ENCODE measurements around the gene PRG3.

DNA sequence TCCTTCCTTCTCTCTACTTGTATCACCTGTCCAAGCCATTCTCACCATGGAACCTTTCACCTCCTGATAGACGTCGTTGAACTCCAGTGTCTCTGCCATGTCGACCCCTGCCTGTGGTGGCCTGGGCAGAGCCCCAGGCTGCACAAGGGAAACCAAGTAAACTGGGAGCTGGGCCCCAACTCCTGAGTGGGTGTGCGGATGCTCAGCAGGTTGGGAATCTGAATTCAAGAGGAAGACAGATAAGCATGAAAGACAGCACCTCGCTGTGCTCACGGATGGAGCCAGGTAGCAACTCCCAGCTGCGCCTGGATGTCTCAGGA is 46.0 kb downstream of the PRG3 start:
- TF ChIP-seq POLR2AphosphoS5 (IDR thresholded peaks at IDR 0.05; ENCODE audit: insufficient read depth, low read depth, low read length) (no peak), POLR2A (IDR thresholded peaks at IDR 0.05; ENCODE audit: low read depth, low read length) (no peak), GATA2 (IDR thresholded peaks at IDR 0.05; ENCODE audit: insufficient read depth, insufficient read length, low read depth, low read length) (no peak), JUN (IDR thresholded peaks at IDR 0.05; ENCODE audit: borderline replicate concordance, insufficient read depth, insufficient read length, low read depth) (no peak), EZH2 (IDR thresholded peaks at IDR 0.05; ENCODE audit: borderline replicate concordance, low read depth, low read length, severe bottlenecking) (no peak), MYC (IDR thresholded peaks at IDR 0.05; ENCODE audit: low read depth, low read length) (no peak), FOS (IDR thresholded peaks at IDR 0.05; ENCODE audit: borderline replicate concordance, insufficient read depth, low read length) (no peak)
- TF ChIP-seq, protein P1, sequence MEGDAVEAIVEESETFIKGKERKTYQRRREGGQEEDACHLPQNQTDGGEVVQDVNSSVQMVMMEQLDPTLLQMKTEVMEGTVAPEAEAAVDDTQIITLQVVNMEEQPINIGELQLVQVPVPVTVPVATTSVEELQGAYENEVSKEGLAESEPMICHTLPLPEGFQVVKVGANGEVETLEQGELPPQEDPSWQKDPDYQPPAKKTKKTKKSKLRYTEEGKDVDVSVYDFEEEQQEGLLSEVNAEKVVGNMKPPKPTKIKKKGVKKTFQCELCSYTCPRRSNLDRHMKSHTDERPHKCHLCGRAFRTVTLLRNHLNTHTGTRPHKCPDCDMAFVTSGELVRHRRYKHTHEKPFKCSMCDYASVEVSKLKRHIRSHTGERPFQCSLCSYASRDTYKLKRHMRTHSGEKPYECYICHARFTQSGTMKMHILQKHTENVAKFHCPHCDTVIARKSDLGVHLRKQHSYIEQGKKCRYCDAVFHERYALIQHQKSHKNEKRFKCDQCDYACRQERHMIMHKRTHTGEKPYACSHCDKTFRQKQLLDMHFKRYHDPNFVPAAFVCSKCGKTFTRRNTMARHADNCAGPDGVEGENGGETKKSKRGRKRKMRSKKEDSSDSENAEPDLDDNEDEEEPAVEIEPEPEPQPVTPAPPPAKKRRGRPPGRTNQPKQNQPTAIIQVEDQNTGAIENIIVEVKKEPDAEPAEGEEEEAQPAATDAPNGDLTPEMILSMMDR (IDR thresholded peaks at IDR 0.05; ENCODE audit: extremely low read depth in 1 of 2, insufficient read depth in 1 of 2, low read depth in 1 of 2, low read length in 2 of 2) = no peak
- TF ChIP-seq, protein P2, sequence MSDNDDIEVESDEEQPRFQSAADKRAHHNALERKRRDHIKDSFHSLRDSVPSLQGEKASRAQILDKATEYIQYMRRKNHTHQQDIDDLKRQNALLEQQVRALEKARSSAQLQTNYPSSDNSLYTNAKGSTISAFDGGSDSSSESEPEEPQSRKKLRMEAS (IDR thresholded peaks at IDR 0.05; ENCODE audit: insufficient read depth, insufficient read length) = no peak

All from endothelial cell of umbilical vein (primary cell).